HEK293T (cell line): Measurements from ENCODE around the gene SFPQ.

Source experiments
- ARNT ChIP-seq: fragments of 450-650 bp; IDR thresholded peaks from 2 replicates; pipeline ENCODE4 v1.6.1; 2017; ENCODE audit warnings: mild to moderate bottlenecking
- ELF4 ChIP-seq: fragments of 450-650 bp; IDR thresholded peaks from 2 replicates; pipeline ENCODE4 v1.6.1; 2017; ENCODE audit warnings: antibody characterized with exemption
- FOXA1 ChIP-seq: fragments of 450-650 bp; IDR thresholded peaks from 2 replicates; pipeline ENCODE4 v1.6.1; 2016; ENCODE audit warnings: mild to moderate bottlenecking
- FOXM1 ChIP-seq: fragments of 450-650 bp; IDR thresholded peaks from 2 replicates; pipeline ENCODE4 v1.6.1; 2017; ENCODE audit warnings: mild to moderate bottlenecking, borderline replicate concordance
- HDGF ChIP-seq: fragments of 450-650 bp; IDR thresholded peaks from 2 replicates; pipeline ENCODE4 v1.6.1; 2017; ENCODE audit warnings: antibody characterized with exemption, borderline replicate concordance
- L3MBTL2 ChIP-seq: fragments of 450-650 bp; conservative IDR thresholded peaks from 2 replicates; pipeline ENCODE4 v1.6.1; 2016; ENCODE audit warnings: mild to moderate bottlenecking
- LEF1 ChIP-seq: fragments of 450-650 bp; IDR thresholded peaks from 2 replicates; pipeline ENCODE4 v1.6.1; 2017; ENCODE audit warnings: mild to moderate bottlenecking, borderline replicate concordance
- SP1 ChIP-seq: fragments of 450-650 bp; IDR thresholded peaks from 2 replicates; pipeline ENCODE4 v1.6.1; 2017
- SUZ12 ChIP-seq: fragments of 450-650 bp; IDR thresholded peaks from 2 replicates; pipeline ENCODE4 v1.6.1; 2016; ENCODE audit warnings: mild to moderate bottlenecking
- TARDBP ChIP-seq: fragments of 450-650 bp; IDR thresholded peaks from 2 replicates; pipeline ENCODE4 v1.6.1; 2016
- ZNF384 ChIP-seq: fragments of 450-650 bp; IDR thresholded peaks from 2 replicates; pipeline ENCODE4 v1.6.1; 2016
- TF ChIP-seq, protein P1 (sequence below): fragments of 450-650 bp; IDR thresholded peaks from 2 replicates; pipeline ENCODE4 v1.6.1; 2016

DNA sequence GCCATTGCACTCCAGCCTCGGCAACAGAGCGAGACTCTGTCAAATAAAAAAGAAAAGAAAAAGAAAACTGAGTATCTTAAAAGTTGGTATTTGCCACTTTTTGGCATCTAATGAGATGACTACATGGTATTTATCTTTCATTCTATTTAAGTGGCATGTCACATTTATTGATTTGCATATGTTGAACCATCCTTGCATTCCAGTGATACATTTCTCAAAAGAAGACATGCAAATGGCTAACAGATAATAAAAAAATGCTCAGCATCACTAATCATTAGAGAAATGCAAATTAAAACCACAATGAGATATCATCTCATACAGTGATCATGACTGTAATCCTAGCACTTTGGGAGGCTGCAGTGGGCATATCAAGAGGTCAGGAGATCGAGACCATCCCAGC, 28.1 kb downstream of the SFPQ start:
- TF ChIP-seq ARNT (no peak), L3MBTL2 (no peak), SP1 (no peak), FOXA1 (no peak), HDGF (no peak), TARDBP (no peak), FOXM1 (no peak), SUZ12 (no peak), ZNF384 (no peak), ELF4 (no peak), LEF1 (no peak)
- TF ChIP-seq, protein P1, sequence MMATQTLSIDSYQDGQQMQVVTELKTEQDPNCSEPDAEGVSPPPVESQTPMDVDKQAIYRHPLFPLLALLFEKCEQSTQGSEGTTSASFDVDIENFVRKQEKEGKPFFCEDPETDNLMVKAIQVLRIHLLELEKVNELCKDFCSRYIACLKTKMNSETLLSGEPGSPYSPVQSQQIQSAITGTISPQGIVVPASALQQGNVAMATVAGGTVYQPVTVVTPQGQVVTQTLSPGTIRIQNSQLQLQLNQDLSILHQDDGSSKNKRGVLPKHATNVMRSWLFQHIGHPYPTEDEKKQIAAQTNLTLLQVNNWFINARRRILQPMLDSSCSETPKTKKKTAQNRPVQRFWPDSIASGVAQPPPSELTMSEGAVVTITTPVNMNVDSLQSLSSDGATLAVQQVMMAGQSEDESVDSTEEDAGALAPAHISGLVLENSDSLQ, result no peak
